Measurements from ENCODE around the gene AOPEP.

DNA sequence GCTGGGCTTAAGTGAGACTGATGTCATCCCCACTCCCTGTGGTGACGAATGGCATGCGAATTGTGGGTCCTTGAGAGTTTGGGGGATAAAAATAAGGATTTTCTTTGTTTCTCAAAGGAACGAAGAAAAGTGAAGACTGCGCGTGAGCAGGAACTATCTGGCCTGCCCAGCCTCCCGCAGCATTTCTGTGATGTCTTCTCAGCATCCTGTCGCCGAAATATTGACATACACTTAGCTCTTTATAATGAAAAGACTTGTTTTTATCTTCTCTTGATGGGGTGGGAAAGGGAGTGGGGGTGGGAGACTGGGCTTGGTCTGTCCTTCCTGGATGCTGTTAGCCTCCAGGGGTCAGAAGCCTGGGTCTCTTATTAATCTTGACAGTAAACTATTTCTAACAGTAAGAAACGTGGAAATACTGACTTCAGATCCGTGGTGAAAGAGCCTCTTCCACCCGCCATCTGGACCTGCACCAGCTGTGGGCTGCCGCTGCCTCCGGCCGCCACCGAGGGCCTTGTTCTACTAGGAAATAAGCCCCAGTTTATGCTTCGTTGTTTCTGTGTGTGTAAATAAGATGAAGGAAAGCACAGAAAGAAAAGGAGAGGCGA, 351.4 kb downstream of the AOPEP start:
- TF ChIP-seq, protein P1, sequence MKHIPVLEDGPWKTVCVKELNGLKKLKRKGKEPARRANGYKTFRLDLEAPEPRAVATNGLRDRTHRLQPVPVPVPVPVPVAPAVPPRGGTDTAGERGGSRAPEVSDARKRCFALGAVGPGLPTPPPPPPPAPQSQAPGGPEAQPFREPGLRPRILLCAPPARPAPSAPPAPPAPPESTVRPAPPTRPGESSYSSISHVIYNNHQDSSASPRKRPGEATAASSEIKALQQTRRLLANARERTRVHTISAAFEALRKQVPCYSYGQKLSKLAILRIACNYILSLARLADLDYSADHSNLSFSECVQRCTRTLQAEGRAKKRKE (CRISPR knock-in tag; IDR thresholded peaks at IDR 0.05; ENCODE audit: low read depth), result no peak
- no peak for TF ChIP-seq KDM5A (IDR thresholded peaks at IDR 0.05)
- TF ChIP-seq MYC (IDR thresholded peaks at IDR 0.05; ENCODE audit: borderline replicate concordance, low read length), result no peak
- TF ChIP-seq, protein P2, sequence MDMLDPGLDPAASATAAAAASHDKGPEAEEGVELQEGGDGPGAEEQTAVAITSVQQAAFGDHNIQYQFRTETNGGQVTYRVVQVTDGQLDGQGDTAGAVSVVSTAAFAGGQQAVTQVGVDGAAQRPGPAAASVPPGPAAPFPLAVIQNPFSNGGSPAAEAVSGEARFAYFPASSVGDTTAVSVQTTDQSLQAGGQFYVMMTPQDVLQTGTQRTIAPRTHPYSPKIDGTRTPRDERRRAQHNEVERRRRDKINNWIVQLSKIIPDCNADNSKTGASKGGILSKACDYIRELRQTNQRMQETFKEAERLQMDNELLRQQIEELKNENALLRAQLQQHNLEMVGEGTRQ (IDR thresholded peaks at IDR 0.05), result no peak
- TF ChIP-seq, protein P3, sequence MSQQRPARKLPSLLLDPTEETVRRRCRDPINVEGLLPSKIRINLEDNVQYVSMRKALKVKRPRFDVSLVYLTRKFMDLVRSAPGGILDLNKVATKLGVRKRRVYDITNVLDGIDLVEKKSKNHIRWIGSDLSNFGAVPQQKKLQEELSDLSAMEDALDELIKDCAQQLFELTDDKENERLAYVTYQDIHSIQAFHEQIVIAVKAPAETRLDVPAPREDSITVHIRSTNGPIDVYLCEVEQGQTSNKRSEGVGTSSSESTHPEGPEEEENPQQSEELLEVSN (IDR thresholded peaks at IDR 0.05; ENCODE audit: borderline replicate concordance, low read depth), result no peak
- no peak for TF ChIP-seq POLR2A (IDR thresholded peaks at IDR 0.05; ENCODE audit: low read length)
- TF ChIP-seq, protein P4, sequence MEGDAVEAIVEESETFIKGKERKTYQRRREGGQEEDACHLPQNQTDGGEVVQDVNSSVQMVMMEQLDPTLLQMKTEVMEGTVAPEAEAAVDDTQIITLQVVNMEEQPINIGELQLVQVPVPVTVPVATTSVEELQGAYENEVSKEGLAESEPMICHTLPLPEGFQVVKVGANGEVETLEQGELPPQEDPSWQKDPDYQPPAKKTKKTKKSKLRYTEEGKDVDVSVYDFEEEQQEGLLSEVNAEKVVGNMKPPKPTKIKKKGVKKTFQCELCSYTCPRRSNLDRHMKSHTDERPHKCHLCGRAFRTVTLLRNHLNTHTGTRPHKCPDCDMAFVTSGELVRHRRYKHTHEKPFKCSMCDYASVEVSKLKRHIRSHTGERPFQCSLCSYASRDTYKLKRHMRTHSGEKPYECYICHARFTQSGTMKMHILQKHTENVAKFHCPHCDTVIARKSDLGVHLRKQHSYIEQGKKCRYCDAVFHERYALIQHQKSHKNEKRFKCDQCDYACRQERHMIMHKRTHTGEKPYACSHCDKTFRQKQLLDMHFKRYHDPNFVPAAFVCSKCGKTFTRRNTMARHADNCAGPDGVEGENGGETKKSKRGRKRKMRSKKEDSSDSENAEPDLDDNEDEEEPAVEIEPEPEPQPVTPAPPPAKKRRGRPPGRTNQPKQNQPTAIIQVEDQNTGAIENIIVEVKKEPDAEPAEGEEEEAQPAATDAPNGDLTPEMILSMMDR (IDR thresholded peaks at IDR 0.05), result no peak
- TF ChIP-seq, protein P5, sequence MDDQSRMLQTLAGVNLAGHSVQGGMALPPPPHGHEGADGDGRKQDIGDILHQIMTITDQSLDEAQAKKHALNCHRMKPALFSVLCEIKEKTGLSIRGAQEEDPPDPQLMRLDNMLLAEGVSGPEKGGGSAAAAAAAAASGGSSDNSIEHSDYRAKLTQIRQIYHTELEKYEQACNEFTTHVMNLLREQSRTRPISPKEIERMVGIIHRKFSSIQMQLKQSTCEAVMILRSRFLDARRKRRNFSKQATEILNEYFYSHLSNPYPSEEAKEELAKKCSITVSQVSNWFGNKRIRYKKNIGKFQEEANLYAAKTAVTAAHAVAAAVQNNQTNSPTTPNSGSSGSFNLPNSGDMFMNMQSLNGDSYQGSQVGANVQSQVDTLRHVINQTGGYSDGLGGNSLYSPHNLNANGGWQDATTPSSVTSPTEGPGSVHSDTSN (IDR thresholded peaks at IDR 0.05), result no peak
- no peak for TF ChIP-seq RFX5 (IDR thresholded peaks at IDR 0.05)
- no peak for TF ChIP-seq HOXB5 (CRISPR knock-in tag; IDR thresholded peaks at IDR 0.05)
- TF ChIP-seq CHD4 (IDR thresholded peaks at IDR 0.05; ENCODE audit: borderline replicate concordance), result no peak
- TF ChIP-seq, protein P6, sequence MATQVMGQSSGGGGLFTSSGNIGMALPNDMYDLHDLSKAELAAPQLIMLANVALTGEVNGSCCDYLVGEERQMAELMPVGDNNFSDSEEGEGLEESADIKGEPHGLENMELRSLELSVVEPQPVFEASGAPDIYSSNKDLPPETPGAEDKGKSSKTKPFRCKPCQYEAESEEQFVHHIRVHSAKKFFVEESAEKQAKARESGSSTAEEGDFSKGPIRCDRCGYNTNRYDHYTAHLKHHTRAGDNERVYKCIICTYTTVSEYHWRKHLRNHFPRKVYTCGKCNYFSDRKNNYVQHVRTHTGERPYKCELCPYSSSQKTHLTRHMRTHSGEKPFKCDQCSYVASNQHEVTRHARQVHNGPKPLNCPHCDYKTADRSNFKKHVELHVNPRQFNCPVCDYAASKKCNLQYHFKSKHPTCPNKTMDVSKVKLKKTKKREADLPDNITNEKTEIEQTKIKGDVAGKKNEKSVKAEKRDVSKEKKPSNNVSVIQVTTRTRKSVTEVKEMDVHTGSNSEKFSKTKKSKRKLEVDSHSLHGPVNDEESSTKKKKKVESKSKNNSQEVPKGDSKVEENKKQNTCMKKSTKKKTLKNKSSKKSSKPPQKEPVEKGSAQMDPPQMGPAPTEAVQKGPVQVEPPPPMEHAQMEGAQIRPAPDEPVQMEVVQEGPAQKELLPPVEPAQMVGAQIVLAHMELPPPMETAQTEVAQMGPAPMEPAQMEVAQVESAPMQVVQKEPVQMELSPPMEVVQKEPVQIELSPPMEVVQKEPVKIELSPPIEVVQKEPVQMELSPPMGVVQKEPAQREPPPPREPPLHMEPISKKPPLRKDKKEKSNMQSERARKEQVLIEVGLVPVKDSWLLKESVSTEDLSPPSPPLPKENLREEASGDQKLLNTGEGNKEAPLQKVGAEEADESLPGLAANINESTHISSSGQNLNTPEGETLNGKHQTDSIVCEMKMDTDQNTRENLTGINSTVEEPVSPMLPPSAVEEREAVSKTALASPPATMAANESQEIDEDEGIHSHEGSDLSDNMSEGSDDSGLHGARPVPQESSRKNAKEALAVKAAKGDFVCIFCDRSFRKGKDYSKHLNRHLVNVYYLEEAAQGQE (IDR thresholded peaks at IDR 0.05), result no peak
